ENCODE results near the gene ADCYAP1.

Gene ADCYAP1

DNA sequence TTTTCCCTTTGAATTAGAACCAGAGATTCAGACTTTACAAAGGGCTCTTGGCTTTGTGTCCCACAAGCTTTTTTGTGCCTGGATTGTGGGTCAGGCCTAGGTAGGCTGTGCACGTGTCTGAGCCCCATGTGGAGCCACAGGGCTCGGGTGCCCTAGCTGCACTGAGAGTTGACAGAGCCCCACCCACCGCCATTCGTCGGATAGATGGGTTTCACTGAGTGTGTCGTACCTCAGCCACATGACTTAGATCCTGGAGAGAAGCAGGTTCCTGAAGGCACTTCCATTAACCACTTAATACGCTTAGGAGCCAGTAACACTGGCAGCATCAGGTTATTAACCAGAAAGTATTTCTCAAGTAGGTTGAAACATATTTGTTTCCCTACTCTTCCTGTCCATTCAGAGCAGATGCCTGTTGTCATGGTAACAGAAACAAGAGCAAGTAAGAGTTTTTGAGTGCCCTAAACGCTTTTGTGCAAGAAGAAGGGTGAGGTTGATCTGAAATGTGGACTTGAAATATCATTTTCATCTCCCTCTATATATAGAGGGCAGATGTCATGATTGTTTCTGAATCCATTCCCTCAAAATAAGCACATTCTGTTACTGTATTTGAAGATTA, 30.0 kb downstream of the ADCYAP1 start:
- H2BK5ac ChIP-seq (ENCODE audit: low read depth, low read length, poor library complexity): no peak overlapping the region
- no peak overlapping the region for H4K91ac ChIP-seq (ENCODE audit: low read depth, low read length)
- no peak overlapping the region for H3K9ac ChIP-seq (ENCODE audit: low read length)
- H3K4me1 ChIP-seq (ENCODE audit: control insufficient read depth in 1 of 2, insufficient read depth in 2 of 2, low read length in 2 of 2): peaks cover 0 to 2% of the 10 kb centered on the region in 2 experiments
- H3K27me3 ChIP-seq (ENCODE audit: insufficient read depth, low read length): no peaks in the 10 kb centered on the region
- H3K9me3 ChIP-seq (ENCODE audit: insufficient read depth, low read depth, low read length): no peaks in the 10 kb centered on the region
- H3K18ac ChIP-seq (ENCODE audit: low read length): no peak overlapping the region
- no peak for DNase-seq
- no peaks in the 10 kb centered on the region for H3K79me2 ChIP-seq (ENCODE audit: control insufficient read depth, insufficient read depth, low read length, poor library complexity)
- no peak overlapping the region for H2BK120ac ChIP-seq (ENCODE audit: insufficient read depth, low read length, poor library complexity)
- no peak overlapping the region for H4K12ac ChIP-seq (ENCODE audit: low read depth, low read length)
- H2AFZ ChIP-seq (ENCODE audit: insufficient read depth, low read length, poor library complexity): no peak overlapping the region
- no CpG with 5 or more reads among the region's 8 CpGs for WGBS (ENCODE audit: extremely low coverage, insufficient coverage, insufficient read length)
- H3K27ac ChIP-seq (ENCODE audit: low read depth, low read length): no peak overlapping the region
- H3K79me1 ChIP-seq (ENCODE audit: low read length): no peaks in the 10 kb centered on the region
- H3K4me3 ChIP-seq (ENCODE audit: low read depth, low read length): no peak overlapping the region
- no peak overlapping the region for H3K4ac ChIP-seq (ENCODE audit: low read depth, low read length)
- no peak overlapping the region for H3K14ac ChIP-seq (ENCODE audit: low read length)
- H3K4me2 ChIP-seq (ENCODE audit: low read length): no peak overlapping the region
- no peak overlapping the region for H2BK12ac ChIP-seq (ENCODE audit: low read length)
- no peak overlapping the region for H3K23ac ChIP-seq (ENCODE audit: low read length)
- no peaks in the 10 kb centered on the region for H3K36me3 ChIP-seq (ENCODE audit: control insufficient read depth in 1 of 2, insufficient read depth in 2 of 2, low read length in 2 of 2)
- H2AK5ac ChIP-seq (ENCODE audit: low read length): no peak overlapping the region
- no peak overlapping the region for H4K8ac ChIP-seq (ENCODE audit: low read depth, low read length)

DNA sequence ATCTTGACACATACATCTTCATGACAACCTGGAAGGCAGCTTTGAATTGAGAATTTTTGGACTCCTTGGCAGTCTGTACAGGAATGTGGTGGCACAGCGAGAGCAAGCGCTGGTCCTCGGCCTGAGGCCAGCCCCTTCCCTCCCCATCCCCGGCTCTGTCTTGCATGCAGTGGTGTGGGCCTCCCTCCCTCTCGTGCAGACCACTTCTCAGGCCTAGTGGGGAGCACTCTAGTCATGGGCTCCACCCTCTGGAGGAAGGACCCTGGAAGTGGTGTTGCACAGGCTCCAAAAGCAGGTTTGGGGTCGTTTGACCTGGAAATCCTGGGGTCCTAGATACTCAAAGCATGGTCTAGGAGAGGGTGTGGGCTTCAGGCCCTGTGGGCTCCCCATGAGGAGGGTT, 32.3 kb downstream of the ADCYAP1 start:
- H3K79me1 ChIP-seq (ENCODE audit: low read length): no peaks in the 10 kb centered on the region
- H4K8ac ChIP-seq (ENCODE audit: low read depth, low read length): no peak overlapping the region
- H2AK5ac ChIP-seq (ENCODE audit: low read length): no peak overlapping the region
- H3K23ac ChIP-seq (ENCODE audit: low read length): no peak overlapping the region
- H3K4me1 ChIP-seq (ENCODE audit: control insufficient read depth in 1 of 2, insufficient read depth in 2 of 2, low read length in 2 of 2): peaks cover 0 to 2% of the 10 kb centered on the region in 2 experiments
- H2BK5ac ChIP-seq (ENCODE audit: low read depth, low read length, poor library complexity): no peak overlapping the region
- no peak overlapping the region for H3K14ac ChIP-seq (ENCODE audit: low read length)
- no peaks in the 10 kb centered on the region for H3K9me3 ChIP-seq (ENCODE audit: insufficient read depth, low read depth, low read length)
- no CpG with 5 or more reads among the region's 6 CpGs for WGBS (ENCODE audit: extremely low coverage, insufficient coverage, insufficient read length)
- H3K79me2 ChIP-seq (ENCODE audit: control insufficient read depth, insufficient read depth, low read length, poor library complexity): no peaks in the 10 kb centered on the region
- no peak for DNase-seq
- H4K91ac ChIP-seq (ENCODE audit: low read depth, low read length): no peak overlapping the region
- H3K36me3 ChIP-seq (ENCODE audit: control insufficient read depth in 1 of 2, insufficient read depth in 2 of 2, low read length in 2 of 2): no peaks in the 10 kb centered on the region
- no peak overlapping the region for H2BK12ac ChIP-seq (ENCODE audit: low read length)
- no peak overlapping the region for H4K12ac ChIP-seq (ENCODE audit: low read depth, low read length)
- H3K9ac ChIP-seq (ENCODE audit: low read length): no peak overlapping the region
- H3K4ac ChIP-seq (ENCODE audit: low read depth, low read length): no peak overlapping the region
- H3K27me3 ChIP-seq (ENCODE audit: insufficient read depth, low read length): no peaks in the 10 kb centered on the region
- H3K27ac ChIP-seq (ENCODE audit: low read depth, low read length): no peak overlapping the region
- H2AFZ ChIP-seq (ENCODE audit: insufficient read depth, low read length, poor library complexity): no peak overlapping the region
- H3K4me3 ChIP-seq (ENCODE audit: low read depth, low read length): no peak overlapping the region
- H2BK120ac ChIP-seq (ENCODE audit: insufficient read depth, low read length, poor library complexity): no peak overlapping the region
- H3K18ac ChIP-seq (ENCODE audit: low read length): no peak overlapping the region
- no peak overlapping the region for H3K4me2 ChIP-seq (ENCODE audit: low read length)

DNA sequence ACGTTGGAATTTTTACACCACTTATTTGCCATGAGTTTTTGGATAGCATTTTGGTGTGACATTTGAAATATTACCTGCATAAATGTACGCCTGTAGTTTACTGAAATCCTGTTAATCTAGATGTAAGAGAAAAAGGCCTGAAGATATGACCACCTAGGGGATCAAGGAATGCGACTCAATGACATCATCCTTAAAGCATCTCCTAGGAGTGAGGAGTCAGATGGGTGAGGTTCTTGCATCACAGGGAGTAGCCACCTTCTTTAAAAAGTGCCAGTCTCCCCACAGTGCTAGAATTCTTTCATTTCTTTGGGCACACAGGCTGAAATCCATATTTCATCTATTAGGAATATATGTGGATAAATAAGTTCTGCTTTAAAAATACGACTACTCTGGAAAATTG, 34.5 kb downstream of the ADCYAP1 start:
- Histone ChIP-seq H3K79me2 (ENCODE audit: control insufficient read depth, insufficient read depth, low read length, poor library complexity) (no peaks in the 10 kb centered on the region), H3K9me3 (ENCODE audit: insufficient read depth, low read depth, low read length) (no peaks in the 10 kb centered on the region), H4K12ac (ENCODE audit: low read depth, low read length) (no peak overlapping the region), H3K79me1 (ENCODE audit: low read length) (no peaks in the 10 kb centered on the region), H3K4ac (ENCODE audit: low read depth, low read length) (no peak overlapping the region), H2AK5ac (ENCODE audit: low read length) (no peak overlapping the region), H3K4me2 (ENCODE audit: low read length) (no peak overlapping the region), H3K27me3 (ENCODE audit: insufficient read depth, low read length) (no peaks in the 10 kb centered on the region), H4K91ac (ENCODE audit: low read depth, low read length) (no peak overlapping the region), H3K18ac (ENCODE audit: low read length) (no peak overlapping the region), H4K8ac (ENCODE audit: low read depth, low read length) (no peak overlapping the region), H2BK12ac (ENCODE audit: low read length) (no peak overlapping the region), H3K14ac (ENCODE audit: low read length) (no peak overlapping the region), H2BK120ac (ENCODE audit: insufficient read depth, low read length, poor library complexity) (no peak overlapping the region), H3K4me3 (ENCODE audit: low read depth, low read length) (no peak overlapping the region), H3K23ac (ENCODE audit: low read length) (no peak overlapping the region), H3K9ac (ENCODE audit: low read length) (no peak overlapping the region), H3K36me3 (ENCODE audit: control insufficient read depth in 1 of 2, insufficient read depth in 2 of 2, low read length in 2 of 2) (no peaks in the 10 kb centered on the region), H2AFZ (ENCODE audit: insufficient read depth, low read length, poor library complexity) (no peak overlapping the region), H3K27ac (ENCODE audit: low read depth, low read length) (no peak overlapping the region), H2BK5ac (ENCODE audit: low read depth, low read length, poor library complexity) (no peak overlapping the region), H3K4me1 (ENCODE audit: control insufficient read depth in 1 of 2, insufficient read depth in 2 of 2, low read length in 2 of 2) (peaks cover 0 to 2% of the 10 kb centered on the region in 2 experiments)
- WGBS (ENCODE audit: extremely low coverage, insufficient coverage, insufficient read length): no CpG with 5 or more reads among the region's 4 CpGs
- DNase-seq: peak; percentile 68 to 85

DNA sequence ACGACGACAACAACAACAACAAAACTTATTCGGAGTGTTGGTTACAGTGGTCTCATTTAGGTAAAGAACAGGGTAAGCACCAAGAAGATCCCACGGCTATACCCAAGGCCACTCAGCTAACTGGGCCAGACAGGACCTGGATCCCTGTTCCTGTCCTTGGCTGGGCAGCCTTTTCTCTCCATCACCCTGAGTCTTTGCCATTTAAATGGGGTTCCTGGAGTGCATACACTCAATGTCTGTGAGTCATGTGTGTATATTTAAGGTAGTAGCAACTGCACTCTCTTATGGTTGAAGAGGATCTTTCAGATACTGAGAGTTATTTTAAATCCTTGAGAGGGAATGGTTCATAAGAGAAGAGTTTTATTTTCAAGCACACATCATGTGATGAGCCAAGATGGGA, 35.3 kb downstream of the ADCYAP1 start:
- H4K12ac ChIP-seq (ENCODE audit: low read depth, low read length): no peak overlapping the region
- WGBS (ENCODE audit: extremely low coverage, insufficient coverage, insufficient read length): no CpG with 5 or more reads among the region's 4 CpGs
- H3K79me1 ChIP-seq (ENCODE audit: low read length): no peaks in the 10 kb centered on the region
- H2AK5ac ChIP-seq (ENCODE audit: low read length): no peak overlapping the region
- no peak overlapping the region for H2BK5ac ChIP-seq (ENCODE audit: low read depth, low read length, poor library complexity)
- H3K36me3 ChIP-seq (ENCODE audit: control insufficient read depth in 1 of 2, insufficient read depth in 2 of 2, low read length in 2 of 2): no peaks in the 10 kb centered on the region
- H3K4ac ChIP-seq (ENCODE audit: low read depth, low read length): no peak overlapping the region
- DNase-seq: no peak
- H3K18ac ChIP-seq (ENCODE audit: low read length): no peak overlapping the region
- no peaks in the 10 kb centered on the region for H3K79me2 ChIP-seq (ENCODE audit: control insufficient read depth, insufficient read depth, low read length, poor library complexity)
- H4K91ac ChIP-seq (ENCODE audit: low read depth, low read length): no peak overlapping the region
- no peak overlapping the region for H3K27ac ChIP-seq (ENCODE audit: low read depth, low read length)
- no peak overlapping the region for H3K4me3 ChIP-seq (ENCODE audit: low read depth, low read length)
- no peak overlapping the region for H3K4me2 ChIP-seq (ENCODE audit: low read length)
- no peaks in the 10 kb centered on the region for H3K9me3 ChIP-seq (ENCODE audit: insufficient read depth, low read depth, low read length)
- no peak overlapping the region for H4K8ac ChIP-seq (ENCODE audit: low read depth, low read length)
- no peak overlapping the region for H2AFZ ChIP-seq (ENCODE audit: insufficient read depth, low read length, poor library complexity)
- H3K9ac ChIP-seq (ENCODE audit: low read length): no peak overlapping the region
- no peak overlapping the region for H3K23ac ChIP-seq (ENCODE audit: low read length)
- no peaks in the 10 kb centered on the region for H3K27me3 ChIP-seq (ENCODE audit: insufficient read depth, low read length)
- no peak overlapping the region for H2BK12ac ChIP-seq (ENCODE audit: low read length)
- H3K14ac ChIP-seq (ENCODE audit: low read length): no peak overlapping the region
- H3K4me1 ChIP-seq (ENCODE audit: control insufficient read depth in 1 of 2, insufficient read depth in 2 of 2, low read length in 2 of 2): peaks cover 0 to 2% of the 10 kb centered on the region in 2 experiments
- no peak overlapping the region for H2BK120ac ChIP-seq (ENCODE audit: insufficient read depth, low read length, poor library complexity)
